ENCODE results near the gene CBX6. TPM values are rescaled to one million over a fixed set of nuclear protein-coding genes. Genes with fewer than 3 reads are reported as not detected.
"Not testable (repeated sequence)": the region's sequence is repeated elsewhere in the genome, so short reads cannot be mapped to it uniquely, and the experiment has no call there.

CBX6 gene
- total RNA-seq, 1 donor from 2014 or later, result 32.9 TPM

- no peak overlapping the region for H3K27ac ChIP-seq (replicated peaks)
- no peaks in the 10 kb centered on the region for H3K36me3 ChIP-seq
- H3K4me1 ChIP-seq, result peaks cover 34% of the 10 kb centered on the region
- no peak for DNase-seq
- intact Hi-C loops (cut with micrococcal nuclease), result no loop called here
- no peak overlapping the region for H3K4me3 ChIP-seq
- no peaks in the 10 kb centered on the region for H3K27me3 ChIP-seq (ENCODE audit: low read depth)
- H3K9me3 ChIP-seq (replicated peaks), result no peaks in the 10 kb centered on the region
- TF ChIP-seq CTCF (IDR thresholded peaks at IDR 0.05; ENCODE audit: borderline replicate concordance), result no peak
Observed at GRCh38 chr22:38859581-38860282, 12.3 kb downstream of the CBX6 start.

GRCh38 chr22:38858492-38858891, 13.5 kb downstream of the CBX6 start:
- DNase-seq, result no peak
- intact Hi-C loops (cut with micrococcal nuclease), result no loop called here

GRCh38 chr22:38854476-38854875, 17.5 kb downstream of the CBX6 start:
- H3K27me3 ChIP-seq (ENCODE audit: low read depth); H3K4me3 ChIP-seq; DNase-seq; H3K27ac ChIP-seq (replicated peaks); H3K4me1 ChIP-seq; intact Hi-C loops (cut with micrococcal nuclease); H3K36me3 ChIP-seq; H3K9me3 ChIP-seq (replicated peaks): not testable (repeated sequence)

More at GRCh38 chr22:38858492-38858891, 13.5 kb downstream of the CBX6 start:
- Histone ChIP-seq H3K27ac (replicated peaks) (no peak overlapping the region), H3K27me3 (ENCODE audit: low read depth) (no peaks in the 10 kb centered on the region), H3K4me3 (no peak overlapping the region), H3K4me1 (peaks cover 22% of the 10 kb centered on the region), H3K9me3 (replicated peaks) (no peaks in the 10 kb centered on the region), H3K36me3 (no peaks in the 10 kb centered on the region)
- no peak for TF ChIP-seq CTCF (IDR thresholded peaks at IDR 0.05; ENCODE audit: borderline replicate concordance)

GRCh38 chr22:38853883-38854282, 18.1 kb downstream of the CBX6 start:
- intact Hi-C loops (cut with micrococcal nuclease); H3K9me3 ChIP-seq (replicated peaks); H3K27me3 ChIP-seq (ENCODE audit: low read depth); DNase-seq; H3K4me1 ChIP-seq; H3K27ac ChIP-seq (replicated peaks); H3K36me3 ChIP-seq; H3K4me3 ChIP-seq: not testable (repeated sequence)

GRCh38 chr22:38853196-38853651, 18.8 kb downstream of the CBX6 start:
- TF ChIP-seq CTCF (IDR thresholded peaks at IDR 0.05; ENCODE audit: borderline replicate concordance), result no peak
- intact Hi-C loops (cut with micrococcal nuclease), result no loop called here
- Histone ChIP-seq H3K4me3 (no peak overlapping the region), H3K27ac (replicated peaks) (no peak overlapping the region), H3K27me3 (ENCODE audit: low read depth) (peaks cover 9% of the 10 kb centered on the region), H3K4me1 (no peaks in the 10 kb centered on the region), H3K36me3 (no peaks in the 10 kb centered on the region), H3K9me3 (replicated peaks) (no peaks in the 10 kb centered on the region)
- no peak for DNase-seq

GRCh38 chr22:38852522-38852921, 19.5 kb downstream of the CBX6 start:
- TF ChIP-seq CTCF (IDR thresholded peaks at IDR 0.05; ENCODE audit: borderline replicate concordance), result no peak
- H3K9me3 ChIP-seq (replicated peaks), result no peaks in the 10 kb centered on the region
- no peak overlapping the region for H3K4me3 ChIP-seq
- DNase-seq, result no peak
- H3K27ac ChIP-seq (replicated peaks), result no peak overlapping the region
- H3K36me3 ChIP-seq, result no peaks in the 10 kb centered on the region
- intact Hi-C loops (cut with micrococcal nuclease), result no loop called here
- H3K27me3 ChIP-seq (ENCODE audit: low read depth), result peaks cover 13% of the 10 kb centered on the region
- no peaks in the 10 kb centered on the region for H3K4me1 ChIP-seq
